CD8-positive, alpha-beta memory T cell (primary cell): ENCODE measurements around the gene PRKAB1. TPM values are rescaled to one million over a fixed set of nuclear protein-coding genes. Genes with fewer than 3 reads are reported as not detected.
"Not testable (repeated sequence)": the region's sequence is repeated elsewhere in the genome, so short reads cannot be mapped to it uniquely, and the experiment has no call there.

Source experiments
- CTCF ChIA-PET: fragments of 350-600 bp; sonication (Branson Sonifier 250); formaldehyde crosslinking; loops from one replicate; lab custom pipeline; 2021; ENCODE audit warnings: antibody characterized with exemption; lab: Charles Lee
- POLR2A ChIA-PET: fragments of 350-600 bp; sonication (Branson Sonifier 250); formaldehyde crosslinking; loops from one replicate; lab custom pipeline; 2021; ENCODE audit warnings: antibody characterized with exemption; lab: Charles Lee
- DNase-seq, 5 donors: peaks; one replicate each; pipeline versions ENCODE4 v3.0.0 to v3.0.0-alpha.2; 2020 to 2022; ENCODE audit warnings: mixed read lengths in 1 of 5
- H3K27ac ChIP-seq: one replicate; pipeline ENCODE4 v1.7.0; 2013; ENCODE audit warnings: low read depth, mild to moderate bottlenecking, low read length, moderate library complexity
- H3K27me3 ChIP-seq: 2 replicates; pipeline ENCODE4 v1.7.0; 2013; ENCODE audit warnings: low read length, mild to moderate bottlenecking; ENCODE audit not compliant: insufficient read depth, poor library complexity, severe bottlenecking
- H3K36me3 ChIP-seq: 2 replicates; pipeline ENCODE4 v1.7.0; 2013; ENCODE audit warnings: mild to moderate bottlenecking, low read length, moderate library complexity; ENCODE audit not compliant: insufficient read depth
- H3K4me1 ChIP-seq: 2 replicates; pipeline ENCODE4 v1.7.0; 2013; ENCODE audit warnings: mild to moderate bottlenecking, low read length, moderate library complexity; ENCODE audit not compliant: insufficient read depth
- H3K4me3 ChIP-seq: 2 replicates; pipeline ENCODE4 v1.7.0; 2013; ENCODE audit warnings: mild to moderate bottlenecking, low read length
- H3K9me3 ChIP-seq: 2 replicates; pipeline ENCODE4 v1.7.0; 2013; ENCODE audit warnings: mild to moderate bottlenecking, low read length
- H3K27ac Mint-ChIP-seq, 8 donors: one replicate each; pipeline ENCODE4 v1.8.0; 2020 to 2021; ENCODE audit warnings: mixed read lengths in 8 of 8, mild to moderate bottlenecking in 6 of 8, inconsistent platforms in 3 of 8, moderate library complexity in 3 of 8
- H3K27me3 Mint-ChIP-seq, 2 donors: one replicate each; pipeline ENCODE4 v1.8.0; 2020 to 2021; ENCODE audit warnings: mixed read lengths in 2 of 2, mild to moderate bottlenecking in 1 of 2, moderate library complexity in 1 of 2
- H3K36me3 Mint-ChIP-seq, 3 donors: one replicate each; pipeline ENCODE4 v1.8.0; 2020 to 2021; ENCODE audit warnings: mixed read lengths in 3 of 3, inconsistent platforms in 1 of 3, mild to moderate bottlenecking in 1 of 3
- H3K4me1 Mint-ChIP-seq, 3 donors: one replicate each; pipeline ENCODE4 v1.8.0; 2020 to 2021; ENCODE audit warnings: mixed read lengths in 3 of 3, inconsistent platforms in 1 of 3, mild to moderate bottlenecking in 1 of 3
- H3K4me3 Mint-ChIP-seq, 7 donors: one replicate each; pipeline ENCODE4 v1.8.0; 2020 to 2021; ENCODE audit warnings: mixed read lengths in 7 of 7, mild to moderate bottlenecking in 6 of 7, moderate library complexity in 4 of 7, inconsistent platforms in 2 of 7
- H3K9me3 Mint-ChIP-seq, 5 donors: one replicate each; pipeline ENCODE4 v1.8.0; 2020 to 2022; ENCODE audit warnings: mixed read lengths in 5 of 5, mild to moderate bottlenecking in 3 of 5, moderate library complexity in 2 of 5, inconsistent platforms in 1 of 5
- polyA plus RNA-seq: library from polyadenylated mRNA; unstranded; fragments of 300-500 nt; fragmentation: Illumina TruSeq; gene quantifications from one replicate; pipeline ENCODE4 v1.2.3, GENCODE V29; 2021
- total RNA-seq, 2 experiments: library from RNA; stranded (reverse); gene quantifications; one replicate each; pipeline ENCODE4 v1.2.3, GENCODE V29; 2021

The PRKAB1 gene, protein sequence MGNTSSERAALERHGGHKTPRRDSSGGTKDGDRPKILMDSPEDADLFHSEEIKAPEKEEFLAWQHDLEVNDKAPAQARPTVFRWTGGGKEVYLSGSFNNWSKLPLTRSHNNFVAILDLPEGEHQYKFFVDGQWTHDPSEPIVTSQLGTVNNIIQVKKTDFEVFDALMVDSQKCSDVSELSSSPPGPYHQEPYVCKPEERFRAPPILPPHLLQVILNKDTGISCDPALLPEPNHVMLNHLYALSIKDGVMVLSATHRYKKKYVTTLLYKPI
- total RNA-seq: 10 to 100 TPM; 27.2 to 30.8 TPM
- 32.0 TPM for polyA plus RNA-seq

DNA sequence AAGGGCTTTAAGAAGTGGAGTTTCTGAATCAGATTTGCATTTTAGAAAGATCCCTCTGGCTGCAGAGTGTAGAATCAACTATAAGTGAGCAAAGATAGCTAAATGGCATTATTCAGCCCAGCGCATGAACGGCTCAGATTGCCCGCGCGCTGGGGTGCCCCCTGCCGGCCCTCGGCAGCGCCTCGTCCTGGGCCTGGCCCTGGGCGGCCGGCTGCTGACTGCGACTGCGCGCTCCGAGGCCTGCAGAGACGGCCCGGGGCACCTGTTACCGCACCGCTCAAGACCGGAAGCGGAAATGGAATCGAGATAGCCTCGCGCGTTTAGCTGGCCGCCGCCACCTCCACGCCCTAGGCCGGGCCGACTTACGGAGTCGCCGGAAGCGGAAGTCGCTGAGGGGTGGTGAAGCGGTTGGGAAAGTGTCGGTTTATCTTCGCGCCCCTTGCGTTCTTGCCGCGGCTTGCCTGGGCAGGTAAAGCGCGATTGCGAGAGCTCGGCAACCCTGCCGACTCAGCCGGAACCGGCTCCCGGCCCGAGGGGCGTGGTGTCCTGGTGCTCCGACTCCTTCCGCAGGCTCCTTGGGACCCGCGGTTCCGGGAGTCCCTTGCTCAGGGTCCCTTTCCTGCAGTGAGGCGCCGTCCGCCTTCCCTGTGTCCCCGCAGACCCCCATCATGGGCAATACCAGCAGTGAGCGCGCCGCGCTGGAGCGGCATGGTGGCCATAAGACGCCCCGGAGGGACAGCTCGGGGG is at the start of gene PRKAB1:
PRKAB1 (plus strand) TSS at position 557 of the 747 bp plus-strand sequence; CDS start at position 669, 112 bp downstream.
- Mint-ChIP-seq H3K27me3 (no peaks in the 10 kb centered on the region), H3K4me1 (peaks cover 52 to 60% (median 58%) of the 10 kb centered on the region in 3 donors), H3K27ac (peak within 1 kb of the TSS; percentile 84 to 98 (median 94)), H3K9me3 (no peaks in the 10 kb centered on the region), H3K4me3 (peak within 1 kb of the TSS; percentile 87 to 96 (median 90)), H3K36me3 (peaks cover 0 to 40% (median 10%) of the 10 kb centered on the region in 3 donors)
- H3K36me3 ChIP-seq: peaks cover 14% of the 10 kb centered on the region
- H3K4me1 ChIP-seq: peaks cover 37% of the 10 kb centered on the region
- peak; percentile 94 to 98 (median 95) for DNase-seq
- peak within 1 kb of the TSS; percentile 95 for H3K27ac ChIP-seq
- ChIA-PET CTCF (interaction anchor here (0.7 to 1.9 kb wide), 13 partner anchors 8 to 1291 kb away, joined by 3 to 9 read pairs (median 3); partner anchors contain the start of gene SUDS3), POLR2A (interaction anchor here (0.6 to 0.9 kb wide), 3 partner anchors 13 to 1295 kb away, joined by 3 read pairs; partner anchors contain the start of genes SUDS3 and TAOK3)
- peak within 1 kb of the TSS; percentile 98 for H3K4me3 ChIP-seq
- no peaks in the 10 kb centered on the region for H3K27me3 ChIP-seq
- no peaks in the 10 kb centered on the region for H3K9me3 ChIP-seq

DNA sequence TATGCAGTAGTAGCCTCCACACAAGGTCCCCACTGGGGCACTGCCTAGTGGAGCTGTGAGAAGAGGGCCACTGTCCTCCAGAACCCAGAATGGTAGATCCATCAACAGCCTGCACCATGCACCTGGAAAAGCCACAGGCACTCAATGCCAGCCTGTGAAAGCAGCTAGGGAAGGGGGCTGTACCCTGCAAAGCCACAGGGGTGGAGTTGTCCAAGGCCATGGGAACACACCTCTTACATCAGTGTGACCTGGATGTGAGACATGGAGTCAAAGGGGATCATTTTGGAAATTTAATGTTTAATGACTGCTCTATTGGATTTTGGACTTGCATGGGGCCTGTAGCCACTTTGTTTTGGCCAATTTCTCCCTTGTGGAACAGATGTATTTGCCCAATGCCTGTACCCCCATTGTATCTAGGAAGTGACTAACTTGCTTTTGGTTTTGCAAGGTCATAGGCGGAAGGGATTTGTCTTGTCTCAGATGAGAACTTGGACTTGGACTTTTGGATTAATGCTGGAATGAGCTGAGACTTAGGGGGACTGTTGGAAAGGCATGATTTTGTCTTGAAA is 49.5 kb upstream of the PRKAB1 start:
- H3K9me3 Mint-ChIP-seq, H3K36me3 ChIP-seq, CTCF ChIA-PET, H3K4me1 Mint-ChIP-seq, H3K4me3 ChIP-seq, H3K9me3 ChIP-seq, DNase-seq, H3K36me3 Mint-ChIP-seq, H3K27ac Mint-ChIP-seq, H3K4me1 ChIP-seq, H3K4me3 Mint-ChIP-seq, POLR2A ChIA-PET, H3K27ac ChIP-seq, H3K27me3 ChIP-seq: not testable (repeated sequence)
- peaks cover 24 to 68% of the 10 kb centered on the region in 2 donors for H3K27me3 Mint-ChIP-seq

DNA sequence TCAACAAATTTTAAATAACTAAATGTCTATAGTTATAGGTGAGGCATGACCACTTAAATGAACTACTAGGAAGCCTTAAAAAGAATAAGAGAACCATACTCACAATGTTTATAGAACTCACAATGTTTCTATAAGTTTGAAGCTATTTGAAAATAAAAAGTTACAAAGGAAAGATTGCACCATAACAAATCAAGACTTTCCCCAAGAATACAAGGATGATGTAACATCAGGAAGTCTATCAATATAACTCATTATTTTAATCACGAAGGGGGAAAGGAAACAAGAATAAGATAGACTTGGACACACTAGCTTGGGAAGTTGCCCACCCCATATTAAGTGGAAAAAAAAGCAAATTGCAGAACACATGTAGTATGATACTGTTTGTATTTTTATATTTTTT is 47.4 kb upstream of the PRKAB1 start:
- H3K27ac ChIP-seq: no peak overlapping the region
- DNase-seq: no peak
- no peaks in the 10 kb centered on the region for H3K36me3 ChIP-seq
- no peaks in the 10 kb centered on the region for H3K4me1 ChIP-seq
- ChIA-PET CTCF (no interaction called here), POLR2A (no interaction called here)
- H3K27ac Mint-ChIP-seq: no peak overlapping the region
- no peaks in the 10 kb centered on the region for H3K27me3 ChIP-seq
- H3K9me3 ChIP-seq: no peaks in the 10 kb centered on the region
- H3K4me3 Mint-ChIP-seq: no peak overlapping the region
- peaks cover 0 to 3% (median 0%) of the 10 kb centered on the region in 5 donors for H3K9me3 Mint-ChIP-seq
- H3K36me3 Mint-ChIP-seq: peaks cover 0 to 2% (median 0%) of the 10 kb centered on the region in 3 donors
- no peak overlapping the region for H3K4me3 ChIP-seq
- peaks cover 26 to 60% of the 10 kb centered on the region in 2 donors for H3K27me3 Mint-ChIP-seq
- H3K4me1 Mint-ChIP-seq: no peaks in the 10 kb centered on the region

DNA sequence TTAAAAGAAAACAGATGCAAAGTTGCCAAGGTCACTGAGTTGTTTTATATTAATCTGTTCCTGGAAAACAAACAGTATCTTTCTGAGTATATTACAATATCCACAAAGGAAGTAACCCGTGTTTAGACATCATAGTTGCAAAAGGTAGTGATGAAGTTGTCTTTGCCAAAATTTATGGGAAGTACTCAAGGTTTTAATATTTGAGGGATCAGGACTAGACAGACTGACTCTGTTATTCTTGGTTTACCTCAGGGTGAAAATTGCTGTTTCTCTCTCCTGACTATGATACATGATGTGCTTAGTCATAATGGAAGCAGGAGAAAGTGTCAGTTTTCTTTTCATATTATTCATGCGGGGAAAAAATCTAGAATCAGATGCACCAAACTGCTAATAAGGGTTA is 46.1 kb upstream of the PRKAB1 start:
- DNase-seq: no peak
- POLR2A ChIA-PET: no interaction called here
- H3K9me3 Mint-ChIP-seq: peaks cover 0 to 3% (median 0%) of the 10 kb centered on the region in 5 donors
- H3K27me3 Mint-ChIP-seq: peaks cover 20 to 58% of the 10 kb centered on the region in 2 donors
- H3K27me3 ChIP-seq: no peaks in the 10 kb centered on the region
- no peak overlapping the region for H3K4me3 ChIP-seq
- no peaks in the 10 kb centered on the region for H3K4me1 ChIP-seq
- H3K27ac ChIP-seq: no peak overlapping the region
- H3K9me3 ChIP-seq: no peaks in the 10 kb centered on the region
- no peak overlapping the region for H3K4me3 Mint-ChIP-seq
- CTCF ChIA-PET: no interaction called here
- H3K27ac Mint-ChIP-seq: no peak overlapping the region
- peaks cover 0 to 2% (median 0%) of the 10 kb centered on the region in 3 donors for H3K36me3 Mint-ChIP-seq
- no peaks in the 10 kb centered on the region for H3K4me1 Mint-ChIP-seq
- H3K36me3 ChIP-seq: no peaks in the 10 kb centered on the region

DNA sequence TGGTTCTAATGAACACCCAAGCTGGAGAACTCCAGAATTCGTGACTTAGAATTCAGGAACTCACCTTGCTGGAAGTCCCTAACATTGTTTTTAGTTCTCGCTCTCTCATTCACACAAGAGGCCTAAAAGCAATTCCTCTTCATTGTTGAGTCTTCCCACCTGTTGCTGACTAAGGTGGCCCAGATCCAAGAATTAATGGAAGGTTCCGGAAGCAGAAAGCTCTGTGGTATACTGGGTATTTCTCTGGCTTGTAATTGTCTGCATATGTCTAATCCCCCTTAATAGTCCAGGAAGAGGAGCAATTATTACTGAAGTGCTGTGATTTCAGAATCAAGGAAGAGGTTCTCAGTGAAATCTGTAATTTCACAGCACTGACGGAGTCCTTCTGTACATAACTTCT is 43.0 kb upstream of the PRKAB1 start:
- Mint-ChIP-seq H3K4me3 (no peak overlapping the region), H3K27me3 (peaks cover 20 to 55% of the 10 kb centered on the region in 2 donors), H3K36me3 (no peaks in the 10 kb centered on the region), H3K4me1 (no peaks in the 10 kb centered on the region), H3K9me3 (no peaks in the 10 kb centered on the region), H3K27ac (no peak overlapping the region)
- ChIA-PET POLR2A (no interaction called here), CTCF (no interaction called here)
- Histone ChIP-seq H3K9me3 (no peaks in the 10 kb centered on the region), H3K4me3 (no peak overlapping the region), H3K27ac (no peak overlapping the region), H3K27me3 (no peaks in the 10 kb centered on the region), H3K4me1 (no peaks in the 10 kb centered on the region), H3K36me3 (no peaks in the 10 kb centered on the region)
- no peak for DNase-seq

DNA sequence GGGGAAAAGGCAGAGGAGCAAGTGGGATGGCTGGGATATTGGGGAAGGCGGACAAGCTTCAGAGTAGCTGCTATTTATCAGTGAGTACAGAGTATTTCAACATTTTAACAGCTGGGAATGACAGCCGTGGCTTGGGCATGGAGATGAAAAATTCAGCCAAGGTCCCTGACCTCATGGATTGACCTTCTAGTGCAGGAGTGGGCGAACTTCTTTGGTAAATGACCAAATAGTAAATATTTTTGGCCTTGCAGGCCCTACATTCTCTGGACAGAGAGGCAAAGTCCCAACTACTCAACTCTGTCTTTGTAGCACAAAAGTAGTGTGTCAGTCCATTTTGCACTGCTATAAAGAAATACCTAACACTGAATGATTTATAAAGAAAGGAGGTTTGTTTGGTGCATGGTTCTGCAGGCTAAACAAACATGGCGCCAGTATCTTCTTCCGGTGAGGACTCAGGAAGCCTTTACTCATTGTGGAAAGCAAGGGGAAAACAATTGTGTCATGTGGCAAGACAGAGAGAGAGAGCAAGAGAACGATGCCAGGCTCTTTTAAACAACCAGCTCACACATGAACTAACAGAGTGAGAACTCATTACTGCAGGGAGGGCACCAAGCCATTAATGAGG is 40.8 kb upstream of the PRKAB1 start:
- Mint-ChIP-seq H3K36me3 (no peaks in the 10 kb centered on the region), H3K4me1 (no peaks in the 10 kb centered on the region), H3K27ac (no peak overlapping the region), H3K4me3 (no peak overlapping the region), H3K27me3 (peaks cover 10 to 45% of the 10 kb centered on the region in 2 donors), H3K9me3 (no peaks in the 10 kb centered on the region)
- H3K4me1 ChIP-seq: no peaks in the 10 kb centered on the region
- H3K27ac ChIP-seq: no peak overlapping the region
- H3K27me3 ChIP-seq: peaks cover 1% of the 10 kb centered on the region
- no peak overlapping the region for H3K4me3 ChIP-seq
- no peak for DNase-seq
- POLR2A ChIA-PET: no interaction called here
- no peaks in the 10 kb centered on the region for H3K36me3 ChIP-seq
- no peaks in the 10 kb centered on the region for H3K9me3 ChIP-seq
- CTCF ChIA-PET: interaction anchor here (1.4 kb wide), 1 partner anchor 11 kb away, joined by 3 read pairs; no protein-coding TSS in a partner anchor

DNA sequence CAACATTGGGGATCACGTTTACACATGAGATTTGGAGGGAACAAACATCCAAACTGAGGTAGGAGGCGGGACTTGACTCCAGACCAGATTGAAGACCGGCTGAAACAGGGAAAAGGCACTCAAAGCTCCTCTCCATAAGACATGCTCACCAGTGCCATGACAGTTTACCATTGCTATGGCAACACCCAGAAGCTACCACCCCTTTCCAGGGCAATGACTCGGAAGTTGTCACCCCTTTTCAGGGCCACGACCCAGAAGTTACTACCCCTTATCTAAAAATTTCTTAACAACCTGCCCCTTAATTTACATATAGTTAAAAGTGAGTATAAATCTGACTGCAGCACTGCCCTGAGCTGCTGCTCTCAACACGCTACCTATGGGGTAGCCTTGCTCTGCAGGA is 40.2 kb upstream of the PRKAB1 start:
- H3K27me3 ChIP-seq: peaks cover 4% of the 10 kb centered on the region
- no peaks in the 10 kb centered on the region for H3K9me3 ChIP-seq
- Mint-ChIP-seq H3K27me3 (peaks cover 10 to 44% of the 10 kb centered on the region in 2 donors), H3K27ac (no peak overlapping the region), H3K9me3 (no peaks in the 10 kb centered on the region), H3K36me3 (no peaks in the 10 kb centered on the region), H3K4me1 (no peaks in the 10 kb centered on the region), H3K4me3 (no peak overlapping the region)
- no peaks in the 10 kb centered on the region for H3K4me1 ChIP-seq
- CTCF ChIA-PET: interaction anchor here (1.4 kb wide), 1 partner anchor 11 kb away, joined by 3 read pairs; no protein-coding TSS in a partner anchor
- DNase-seq: no peak
- no peak overlapping the region for H3K4me3 ChIP-seq
- POLR2A ChIA-PET: no interaction called here
- H3K36me3 ChIP-seq: no peaks in the 10 kb centered on the region
- no peak overlapping the region for H3K27ac ChIP-seq
